DOHH2 (cell line): ENCODE measurements around the gene REEP6.

Source experiments
- H3F3A ChIP-seq: fragments of 200-600 bp; sonication (generic), shearing (Covaris generic); 2 replicates; pipeline ENCODE4 v1.6.0; 2016; ENCODE audit warnings: antibody characterized with exemption, mild to moderate bottlenecking; ENCODE audit not compliant: control insufficient read depth, insufficient read depth
- H3K27ac ChIP-seq: fragments of 200-600 bp; sonication (generic); 2 replicates; pipeline ENCODE4 v1.5.1; 2014; ENCODE audit warnings: low read depth, mild to moderate bottlenecking, low read length, moderate library complexity
- H3K27me3 ChIP-seq: fragments of 200-600 bp; sonication (generic); 2 replicates; pipeline ENCODE4 v1.6.1; 2014; ENCODE audit warnings: mild to moderate bottlenecking, low read length, mixed read lengths; ENCODE audit not compliant: control insufficient read depth
- H3K36me3 ChIP-seq: fragments of 200-600 bp; sonication (generic); 2 replicates; pipeline ENCODE4 v1.6.1; 2014; ENCODE audit warnings: mild to moderate bottlenecking, low read length, moderate library complexity, mixed read lengths; ENCODE audit not compliant: control insufficient read depth
- H3K4me1 ChIP-seq: fragments of 200-600 bp; sonication (generic); 2 replicates; pipeline ENCODE4 v1.6.1; 2014; ENCODE audit warnings: mild to moderate bottlenecking, low read length, mixed read lengths; ENCODE audit not compliant: control insufficient read depth
- H3K4me2 ChIP-seq: fragments of 200-600 bp; sonication (generic); 2 replicates; pipeline ENCODE4 v1.6.0; 2014; ENCODE audit warnings: mild to moderate bottlenecking, low read length, moderate library complexity
- H3K4me3 ChIP-seq: fragments of 200-600 bp; sonication (generic); 2 replicates; pipeline ENCODE4 v1.5.1; 2014; ENCODE audit warnings: mild to moderate bottlenecking, low read length, mixed read lengths
- H3K79me2 ChIP-seq: fragments of 200-600 bp; sonication (generic); 2 replicates; pipeline ENCODE4 v1.6.1; 2014; ENCODE audit warnings: mild to moderate bottlenecking, low read length, mixed read lengths; ENCODE audit not compliant: control insufficient read depth
- H3K9me2 ChIP-seq: fragments of 200-600 bp; sonication (generic); replicated peaks from 2 replicates; pipeline ENCODE4 v1.6.1; 2014; ENCODE audit warnings: mild to moderate bottlenecking, low read length, mixed read lengths; ENCODE audit not compliant: control insufficient read depth
- H3K9me3 ChIP-seq: fragments of 200-600 bp; sonication (generic); 2 replicates; pipeline ENCODE4 v1.6.1; 2014; ENCODE audit warnings: antibody characterized with exemption, low read length, mixed read lengths; ENCODE audit not compliant: control insufficient read depth, insufficient read depth
- H4K20me1 ChIP-seq: fragments of 200-600 bp; sonication (generic); 2 replicates; pipeline ENCODE4 v1.6.0; 2014; ENCODE audit warnings: low read depth, mild to moderate bottlenecking, antibody characterized with exemption, low read length, moderate library complexity; ENCODE audit not compliant: control insufficient read depth, insufficient read depth
- CTCF ChIP-seq: fragments of 200-600 bp; sonication (generic); IDR thresholded peaks from one replicate; pipeline ENCODE4 v1.5.1; 2014; ENCODE audit warnings: antibody characterized with exemption, mild to moderate bottlenecking, low read depth, low read length; ENCODE audit not compliant: poor library complexity, severe bottlenecking
- EZH2phosphoT487 ChIP-seq: fragments of 200-600 bp; sonication (generic); IDR thresholded peaks from 2 replicates; pipeline ENCODE4 v1.6.1; 2017; ENCODE audit warnings: borderline replicate concordance, mild to moderate bottlenecking, antibody characterized with exemption, low read length, moderate library complexity, mixed read lengths

Gene REEP6

DNA sequence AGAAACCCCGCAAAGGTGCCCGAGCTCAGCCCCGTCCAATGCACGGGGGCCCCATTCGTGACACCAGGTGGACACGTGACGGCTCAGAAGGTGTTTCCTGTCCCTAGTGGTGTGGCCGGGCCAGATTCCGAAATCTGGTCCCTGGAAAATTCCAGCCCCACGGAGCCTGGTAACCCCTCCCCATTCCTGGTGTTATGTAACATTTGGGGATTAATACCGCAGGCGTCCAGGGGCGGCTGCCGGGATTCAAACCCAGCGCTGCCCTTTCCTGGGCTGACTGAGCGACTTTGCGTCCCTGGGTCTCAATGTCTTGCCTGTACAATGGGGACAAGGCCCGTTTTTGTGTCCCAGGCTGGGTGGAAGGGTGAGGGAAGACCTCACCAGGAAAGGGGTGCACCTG is 31.9 kb downstream of the REEP6 start:
- Histone ChIP-seq H3K27ac (no peak overlapping the region), H3K27me3 (no peaks in the 10 kb centered on the region), H3K9me3 (no peaks in the 10 kb centered on the region), H3F3A (no peaks in the 10 kb centered on the region), H3K4me3 (no peak overlapping the region), H3K36me3 (no peaks in the 10 kb centered on the region), H3K4me2 (no peak overlapping the region), H4K20me1 (no peaks in the 10 kb centered on the region), H3K79me2 (no peaks in the 10 kb centered on the region), H3K9me2 (no peaks in the 10 kb centered on the region), H3K4me1 (no peaks in the 10 kb centered on the region)
- TF ChIP-seq CTCF: no peak
- TF ChIP-seq EZH2phosphoT487: no peak

GRCh38 chr19:1523412-1524286 is 32.7 kb downstream of the REEP6 start, which contains the start of gene PLK5:
PLK5 (plus strand) TSS chr19:1524077; CDS start chr19:1526997, 2,920 bp downstream.
- Histone ChIP-seq H4K20me1 (no peaks in the 10 kb centered on the region), H3K4me3 (no peak within 1 kb of the TSS), H3K36me3 (no peaks in the 10 kb centered on the region), H3K4me1 (no peaks in the 10 kb centered on the region), H3K9me2 (no peaks in the 10 kb centered on the region), H3K9me3 (no peaks in the 10 kb centered on the region), H3K79me2 (no peaks in the 10 kb centered on the region), H3K4me2 (no peak within 1 kb of the TSS), H3K27me3 (no peaks in the 10 kb centered on the region), H3F3A (no peaks in the 10 kb centered on the region), H3K27ac (no peak within 1 kb of the TSS)
- no peak for TF ChIP-seq EZH2phosphoT487
- TF ChIP-seq CTCF: no peak

DNA sequence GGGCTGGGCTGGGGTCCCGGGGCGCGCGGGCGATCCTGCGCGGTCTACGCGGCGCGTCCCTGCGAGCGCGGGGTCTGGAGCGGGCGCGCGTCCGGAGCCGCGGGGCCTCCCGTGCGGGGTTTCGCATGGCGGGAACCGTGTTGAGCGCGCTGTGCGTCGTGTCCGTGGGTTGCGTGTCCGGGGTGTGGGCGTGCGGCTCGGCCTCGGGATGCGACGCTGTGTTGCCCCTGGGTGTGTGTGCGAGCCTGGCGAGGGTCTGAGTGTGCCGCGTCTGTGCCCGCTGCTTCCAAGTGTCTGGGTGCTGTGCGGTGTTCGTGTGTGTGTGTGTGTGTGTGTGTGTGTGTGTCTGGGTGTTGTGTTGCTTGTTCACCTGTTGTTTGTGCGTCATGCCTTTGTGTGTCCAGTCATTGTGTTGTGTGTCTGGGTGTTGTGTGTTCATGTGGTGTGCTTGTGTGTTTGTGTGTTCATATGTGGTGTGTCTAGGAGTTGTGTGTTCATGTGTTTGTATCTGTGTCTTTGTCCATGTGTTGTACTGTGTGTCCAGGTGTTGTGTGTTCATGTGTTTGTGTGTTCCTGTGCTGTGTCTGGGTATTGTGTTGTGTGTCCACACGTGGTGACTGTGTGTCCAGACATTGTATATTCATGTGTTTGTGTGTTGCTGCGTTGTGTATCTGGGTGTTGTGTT is 33.4 kb downstream of the REEP6 start:
- Histone ChIP-seq H3K27me3 (no peaks in the 10 kb centered on the region), H3K4me3 (no peak overlapping the region), H3K4me2 (no peak overlapping the region)

More for the DNA sequence above, 33.4 kb downstream of the REEP6 start:
- Histone ChIP-seq H4K20me1 (no peaks in the 10 kb centered on the region), H3F3A (no peaks in the 10 kb centered on the region), H3K36me3 (no peaks in the 10 kb centered on the region), H3K27ac (no peak overlapping the region), H3K4me1 (no peaks in the 10 kb centered on the region), H3K79me2 (no peaks in the 10 kb centered on the region), H3K9me2 (no peaks in the 10 kb centered on the region), H3K9me3 (no peaks in the 10 kb centered on the region)
- TF ChIP-seq EZH2phosphoT487: no peak
- TF ChIP-seq CTCF: no peak
